Measurements from ENCODE around the gene KRT14.

DNA sequence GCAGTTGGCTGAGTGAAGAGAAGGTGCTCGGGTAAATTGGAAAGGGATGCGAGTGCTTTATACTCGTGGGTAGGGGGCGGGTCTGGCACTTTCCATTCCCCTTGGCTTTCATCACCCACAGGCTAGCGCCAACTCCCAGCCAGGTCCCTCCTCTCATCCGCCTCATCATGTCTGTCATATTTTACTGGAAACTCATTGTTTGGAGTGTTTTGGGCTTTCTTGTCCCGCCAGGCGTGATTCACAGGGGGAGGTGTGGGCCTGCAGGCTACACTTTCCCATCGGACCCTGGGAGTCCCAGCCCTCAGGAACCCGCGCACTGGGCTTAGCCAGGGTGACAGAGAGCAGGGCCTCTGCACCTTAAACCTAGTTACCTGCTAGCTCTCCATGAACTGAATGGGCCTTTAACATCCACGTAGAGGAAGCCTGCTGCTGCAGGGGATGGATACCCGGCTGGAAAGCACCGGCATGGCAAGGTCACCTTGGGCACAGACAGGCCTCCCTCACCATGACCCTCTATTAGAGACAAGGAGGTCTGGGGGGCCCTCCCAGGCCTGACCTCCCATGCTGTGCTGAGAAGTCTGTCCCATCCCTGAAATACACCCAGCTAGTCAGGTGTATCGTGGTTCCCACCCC is at the start of gene KRT14:
- TF ChIP-seq POLR2A (IDR thresholded peaks at IDR 0.05) (no peak), POLR2AphosphoS5 (IDR thresholded peaks at IDR 0.05) (no peak)
- TF ChIP-seq, protein P1, sequence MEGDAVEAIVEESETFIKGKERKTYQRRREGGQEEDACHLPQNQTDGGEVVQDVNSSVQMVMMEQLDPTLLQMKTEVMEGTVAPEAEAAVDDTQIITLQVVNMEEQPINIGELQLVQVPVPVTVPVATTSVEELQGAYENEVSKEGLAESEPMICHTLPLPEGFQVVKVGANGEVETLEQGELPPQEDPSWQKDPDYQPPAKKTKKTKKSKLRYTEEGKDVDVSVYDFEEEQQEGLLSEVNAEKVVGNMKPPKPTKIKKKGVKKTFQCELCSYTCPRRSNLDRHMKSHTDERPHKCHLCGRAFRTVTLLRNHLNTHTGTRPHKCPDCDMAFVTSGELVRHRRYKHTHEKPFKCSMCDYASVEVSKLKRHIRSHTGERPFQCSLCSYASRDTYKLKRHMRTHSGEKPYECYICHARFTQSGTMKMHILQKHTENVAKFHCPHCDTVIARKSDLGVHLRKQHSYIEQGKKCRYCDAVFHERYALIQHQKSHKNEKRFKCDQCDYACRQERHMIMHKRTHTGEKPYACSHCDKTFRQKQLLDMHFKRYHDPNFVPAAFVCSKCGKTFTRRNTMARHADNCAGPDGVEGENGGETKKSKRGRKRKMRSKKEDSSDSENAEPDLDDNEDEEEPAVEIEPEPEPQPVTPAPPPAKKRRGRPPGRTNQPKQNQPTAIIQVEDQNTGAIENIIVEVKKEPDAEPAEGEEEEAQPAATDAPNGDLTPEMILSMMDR (IDR thresholded peaks at IDR 0.05 in 8 of 11, conservative IDR thresholded peaks at IDR 0.05 in 3 of 11): no peak

Measured in spleen (tissue), 7 donors.